ENCODE data around the gene FAM222A.

Gene FAM222A

GRCh38 chr12:109738209-109738608, 24.6 kb downstream of the FAM222A start:
- no peaks in the 10 kb centered on the region for H3K36me3 ChIP-seq (ENCODE audit: control insufficient read depth, insufficient read depth, low read length)
- peaks cover 29% of the 10 kb centered on the region for H3K4me1 ChIP-seq (ENCODE audit: control insufficient read depth, insufficient read depth, low read length)
- H3K4me3 ChIP-seq (ENCODE audit: insufficient read depth, low read depth, low read length) = no peak overlapping the region

GRCh38 chr12:109738878-109739665, 25.4 kb downstream of the FAM222A start:
- peaks cover 30% of the 10 kb centered on the region for H3K4me1 ChIP-seq (ENCODE audit: control insufficient read depth, insufficient read depth, low read length)
- H3K36me3 ChIP-seq (ENCODE audit: control insufficient read depth, insufficient read depth, low read length) = no peaks in the 10 kb centered on the region
- H3K4me3 ChIP-seq (ENCODE audit: insufficient read depth, low read depth, low read length) = no peak overlapping the region
- no peaks in the 10 kb centered on the region for H3K27me3 ChIP-seq (ENCODE audit: control insufficient read depth, insufficient read depth, low read length, poor library complexity, severe bottlenecking)
- no peaks in the 10 kb centered on the region for H3K9me3 ChIP-seq (ENCODE audit: control insufficient read depth, low read length)
- 90 to 95% methylated on average over 5 to 6 of the region's 6 CpGs for WGBS, 2 experiments
- no peak overlapping the region for H3K27ac ChIP-seq (ENCODE audit: insufficient read depth, low read depth, low read length, poor library complexity, severe bottlenecking)

More at GRCh38 chr12:109738209-109738608, 24.6 kb downstream of the FAM222A start:
- no peaks in the 10 kb centered on the region for H3K27me3 ChIP-seq (ENCODE audit: control insufficient read depth, insufficient read depth, low read length, poor library complexity, severe bottlenecking)
- no peaks in the 10 kb centered on the region for H3K9me3 ChIP-seq (ENCODE audit: control insufficient read depth, low read length)
- no peak overlapping the region for H3K27ac ChIP-seq (ENCODE audit: insufficient read depth, low read depth, low read length, poor library complexity, severe bottlenecking)
- WGBS, 2 experiments = 69 to 81% methylated on average over 4 of the region's 4 CpGs

GRCh38 chr12:109739747-109740693, 26.4 kb downstream of the FAM222A start:
- WGBS, 2 experiments = 55% methylated on average over 18 of the region's 18 CpGs
- Histone ChIP-seq H3K36me3 (ENCODE audit: control insufficient read depth, insufficient read depth, low read length) (no peaks in the 10 kb centered on the region), H3K4me1 (ENCODE audit: control insufficient read depth, insufficient read depth, low read length) (peaks cover 24% of the 10 kb centered on the region), H3K27me3 (ENCODE audit: control insufficient read depth, insufficient read depth, low read length, poor library complexity, severe bottlenecking) (no peaks in the 10 kb centered on the region), H3K4me3 (ENCODE audit: insufficient read depth, low read depth, low read length) (no peak overlapping the region), H3K27ac (ENCODE audit: insufficient read depth, low read depth, low read length, poor library complexity, severe bottlenecking) (no peak overlapping the region), H3K9me3 (ENCODE audit: control insufficient read depth, low read length) (no peaks in the 10 kb centered on the region)

DNA sequence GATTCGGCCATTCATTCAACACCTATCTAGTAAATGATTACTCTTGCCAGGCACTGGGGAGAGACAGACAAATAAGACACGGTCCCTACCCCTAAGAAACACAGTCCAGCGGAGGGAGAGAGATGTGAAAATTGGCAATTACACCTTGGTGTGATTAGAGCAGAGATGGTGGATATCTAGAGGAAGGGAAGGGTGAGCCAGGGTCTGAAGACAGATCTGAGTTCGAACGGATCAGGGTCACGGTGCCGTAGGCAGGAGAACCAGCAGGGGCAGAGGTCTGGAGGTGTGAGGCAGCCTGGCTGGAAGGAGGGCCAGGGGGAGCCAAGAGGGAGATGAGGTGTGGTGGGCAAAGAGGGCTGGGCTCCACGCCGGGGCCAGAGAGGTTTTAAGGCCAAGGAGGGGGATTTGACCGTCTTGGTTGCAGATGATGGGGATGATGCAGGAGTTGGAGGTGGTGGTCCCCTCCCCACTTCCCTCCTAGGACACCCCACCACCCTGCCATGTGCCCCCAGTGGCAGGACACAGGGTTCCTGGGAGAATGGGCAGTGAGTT, 27.1 kb downstream of the FAM222A start:
- Histone ChIP-seq H3K4me3 (ENCODE audit: insufficient read depth, low read depth, low read length) (no peak overlapping the region), H3K9me3 (ENCODE audit: control insufficient read depth, low read length) (no peaks in the 10 kb centered on the region), H3K4me1 (ENCODE audit: control insufficient read depth, insufficient read depth, low read length) (peaks cover 23% of the 10 kb centered on the region), H3K27ac (ENCODE audit: insufficient read depth, low read depth, low read length, poor library complexity, severe bottlenecking) (no peak overlapping the region), H3K27me3 (ENCODE audit: control insufficient read depth, insufficient read depth, low read length, poor library complexity, severe bottlenecking) (no peaks in the 10 kb centered on the region), H3K36me3 (ENCODE audit: control insufficient read depth, insufficient read depth, low read length) (no peaks in the 10 kb centered on the region)
- 93% methylated on average over 10 of the region's 10 CpGs for WGBS, 2 experiments

DNA sequence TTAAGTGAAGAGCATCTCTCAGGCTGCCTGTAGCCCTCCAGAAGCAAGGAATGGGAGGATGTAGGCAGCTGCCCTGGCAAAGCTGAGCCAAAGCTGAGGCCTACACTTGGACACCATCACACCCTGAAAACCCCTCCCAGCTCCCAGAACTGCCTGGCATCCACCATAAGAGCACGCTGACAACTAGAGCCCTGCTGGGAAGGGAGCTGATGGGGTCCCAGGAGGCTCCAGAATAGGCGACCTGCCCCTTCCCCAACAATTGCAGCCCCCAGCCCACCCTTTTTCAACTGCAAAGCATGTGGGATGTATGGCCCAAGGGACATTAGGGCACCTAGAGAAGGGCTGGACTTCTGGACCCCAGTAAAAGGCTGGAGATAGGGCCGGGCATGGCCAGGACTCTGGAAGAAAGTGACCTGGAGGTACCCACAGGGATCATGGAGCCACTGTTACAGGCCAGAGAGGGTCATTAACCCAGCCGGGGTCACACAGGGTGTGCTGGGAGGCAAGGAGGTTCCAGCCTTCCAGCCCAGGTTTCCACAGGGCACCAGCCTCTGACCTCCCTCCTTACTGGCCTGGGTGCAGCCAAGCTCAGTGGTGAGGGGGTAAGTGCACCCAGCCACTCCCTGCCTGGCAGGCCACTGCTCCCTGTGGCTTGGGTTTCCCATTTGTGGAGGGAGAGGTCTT, 27.8 kb downstream of the FAM222A start:
- H3K36me3 ChIP-seq (ENCODE audit: control insufficient read depth, insufficient read depth, low read length) = no peaks in the 10 kb centered on the region
- 89 to 94% methylated on average over 4 of the region's 4 CpGs for WGBS, 2 experiments
- no peak overlapping the region for H3K4me3 ChIP-seq (ENCODE audit: insufficient read depth, low read depth, low read length)
- H3K27ac ChIP-seq (ENCODE audit: insufficient read depth, low read depth, low read length, poor library complexity, severe bottlenecking) = no peak overlapping the region
- no peaks in the 10 kb centered on the region for H3K9me3 ChIP-seq (ENCODE audit: control insufficient read depth, low read length)
- H3K4me1 ChIP-seq (ENCODE audit: control insufficient read depth, insufficient read depth, low read length) = peaks cover 19% of the 10 kb centered on the region
- H3K27me3 ChIP-seq (ENCODE audit: control insufficient read depth, insufficient read depth, low read length, poor library complexity, severe bottlenecking) = no peaks in the 10 kb centered on the region

GRCh38 chr12:109741970-109742703, 28.5 kb downstream of the FAM222A start:
- Histone ChIP-seq H3K9me3 (ENCODE audit: control insufficient read depth, low read length) (no peaks in the 10 kb centered on the region), H3K27ac (ENCODE audit: insufficient read depth, low read depth, low read length, poor library complexity, severe bottlenecking) (no peak overlapping the region), H3K4me1 (ENCODE audit: control insufficient read depth, insufficient read depth, low read length) (peaks cover 17% of the 10 kb centered on the region), H3K4me3 (ENCODE audit: insufficient read depth, low read depth, low read length) (no peak overlapping the region), H3K36me3 (ENCODE audit: control insufficient read depth, insufficient read depth, low read length) (no peaks in the 10 kb centered on the region), H3K27me3 (ENCODE audit: control insufficient read depth, insufficient read depth, low read length, poor library complexity, severe bottlenecking) (no peaks in the 10 kb centered on the region)
- WGBS, 2 experiments = 94 to 96% methylated on average over 11 to 12 of the region's 14 CpGs

DNA sequence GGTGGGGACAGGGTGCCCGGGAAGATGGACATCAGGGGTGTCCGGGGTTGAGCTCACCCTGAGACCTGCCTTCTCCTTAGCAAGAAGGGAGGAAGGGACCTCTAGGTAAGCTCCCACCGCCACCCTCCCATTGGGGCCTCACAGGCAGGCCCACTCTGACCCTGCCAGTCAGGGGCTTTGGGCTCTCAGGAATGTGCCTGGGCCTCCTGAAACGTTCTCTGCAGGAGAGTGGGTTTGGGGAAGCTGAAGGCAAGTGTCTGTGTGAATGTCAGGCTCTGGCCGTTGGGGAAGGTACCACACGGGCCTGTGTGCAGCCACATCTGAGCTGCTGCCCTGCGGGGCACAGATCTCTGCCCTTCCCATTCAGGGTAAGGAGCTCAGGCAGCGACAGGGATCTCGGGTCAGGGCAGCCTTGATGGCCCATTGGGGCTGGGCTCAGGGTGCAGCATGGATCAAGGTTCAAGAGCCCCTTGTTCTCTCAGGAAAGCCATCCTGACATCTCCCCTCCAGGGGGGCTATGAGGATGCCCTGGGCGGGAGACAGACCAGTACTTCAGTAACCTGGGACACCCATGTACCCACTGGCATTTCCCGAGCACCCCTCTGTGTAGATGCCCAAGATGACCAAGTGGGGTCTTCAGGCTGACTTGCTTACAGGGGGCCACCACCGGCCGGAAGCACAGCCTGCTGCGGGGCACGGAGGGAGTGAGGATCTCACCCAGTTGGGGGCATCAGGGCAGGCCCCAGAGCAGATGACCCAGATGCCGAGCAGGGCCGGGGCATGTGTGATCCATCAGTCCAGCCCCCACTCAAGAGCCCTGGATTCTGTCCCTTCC, 29.7 kb downstream of the FAM222A start:
- H3K4me3 ChIP-seq (ENCODE audit: insufficient read depth, low read depth, low read length) = no peak overlapping the region
- H3K9me3 ChIP-seq (ENCODE audit: control insufficient read depth, low read length) = no peaks in the 10 kb centered on the region
- H3K4me1 ChIP-seq (ENCODE audit: control insufficient read depth, insufficient read depth, low read length) = peaks cover 12% of the 10 kb centered on the region
- no peaks in the 10 kb centered on the region for H3K36me3 ChIP-seq (ENCODE audit: control insufficient read depth, insufficient read depth, low read length)
- H3K27ac ChIP-seq (ENCODE audit: insufficient read depth, low read depth, low read length, poor library complexity, severe bottlenecking) = no peak overlapping the region
- H3K27me3 ChIP-seq (ENCODE audit: control insufficient read depth, insufficient read depth, low read length, poor library complexity, severe bottlenecking) = no peaks in the 10 kb centered on the region
- 88 to 89% methylated on average over 17 of the region's 17 CpGs for WGBS, 2 experiments

DNA sequence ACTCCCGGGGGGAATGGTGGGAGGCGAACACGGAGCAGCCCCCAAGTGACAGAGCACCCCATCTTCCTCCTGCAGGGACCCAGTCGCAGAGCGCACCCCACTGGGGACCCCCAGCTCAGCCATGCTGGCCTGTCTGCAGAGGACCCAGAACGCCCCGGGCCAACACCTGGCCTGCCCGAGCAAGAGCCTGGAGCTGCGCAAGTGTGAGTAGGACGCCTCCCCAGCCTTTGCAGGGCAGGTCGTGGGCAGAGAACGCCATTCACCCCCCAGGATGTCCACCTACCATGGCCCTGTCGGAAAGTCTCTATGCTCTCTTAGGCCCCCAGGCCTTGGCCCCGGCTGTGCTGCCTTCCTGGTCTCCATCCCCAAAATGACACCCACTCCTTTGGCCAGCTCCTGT, 30.4 kb downstream of the FAM222A start:
- H3K4me3 ChIP-seq (ENCODE audit: insufficient read depth, low read depth, low read length) = no peak overlapping the region
- peaks cover 9% of the 10 kb centered on the region for H3K4me1 ChIP-seq (ENCODE audit: control insufficient read depth, insufficient read depth, low read length)
- H3K27me3 ChIP-seq (ENCODE audit: control insufficient read depth, insufficient read depth, low read length, poor library complexity, severe bottlenecking) = no peaks in the 10 kb centered on the region
- no peaks in the 10 kb centered on the region for H3K36me3 ChIP-seq (ENCODE audit: control insufficient read depth, insufficient read depth, low read length)
- H3K27ac ChIP-seq (ENCODE audit: insufficient read depth, low read depth, low read length, poor library complexity, severe bottlenecking) = no peak overlapping the region
- H3K9me3 ChIP-seq (ENCODE audit: control insufficient read depth, low read length) = no peaks in the 10 kb centered on the region
- 94 to 96% methylated on average over 14 of the region's 14 CpGs for WGBS, 2 experiments
